ENCODE results near the gene SACS. TPM values are rescaled to one million over a fixed set of nuclear protein-coding genes. Genes with fewer than 3 reads are reported as not detected.

The SACS gene
- total RNA-seq: 7.5 TPM
- long read RNA-seq, partial matches to known transcripts: 1 of 2 reads
- long read RNA-seq, other reads (novel, unspliced or antisense): 0 of 2 reads

GRCh38 chr13:23433171-23434153, at the start of gene SACS:
TSS of gene SACS (minus strand) at chr13:23433702. CDS start at chr13:23411239, 22,463 bp downstream.
- DNase-seq (ENCODE audit: missing footprints) (no peak), ATAC-seq (peak; percentile 75)
- intact Hi-C loops (cut with DNase I): no loop called here

DNA sequence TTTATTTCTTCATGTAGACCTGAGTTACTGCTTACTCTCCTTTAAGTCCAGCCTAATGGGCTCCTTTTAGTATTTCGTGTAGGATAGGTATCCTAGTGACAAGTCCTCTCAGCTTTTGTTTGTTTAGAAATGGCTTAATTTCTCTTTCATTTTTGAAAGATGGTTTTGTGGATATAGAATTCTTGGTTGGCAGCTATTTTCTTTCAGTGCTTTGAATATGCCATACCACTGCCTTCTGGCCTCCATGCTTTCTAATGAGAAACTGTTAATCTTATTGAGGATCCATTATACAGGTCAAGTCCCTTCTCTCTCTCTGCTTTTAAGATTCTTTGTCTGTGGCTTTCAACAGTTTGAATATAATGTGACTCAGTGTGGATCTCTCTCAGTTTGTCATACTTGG, 46.8 kb upstream of the SACS start:
- no peak for ATAC-seq
- intact Hi-C loops (cut with DNase I): no loop called here
- DNase-seq (ENCODE audit: missing footprints): no peak

- ATAC-seq (no peak), DNase-seq (ENCODE audit: missing footprints) (no peak)
- intact Hi-C loops (cut with DNase I): no loop called here
Measured at GRCh38 chr13:23477101-23477500, 43.6 kb upstream of the SACS start.

GRCh38 chr13:23473221-23473620, 39.7 kb upstream of the SACS start:
- ATAC-seq (no peak), DNase-seq (ENCODE audit: missing footprints) (no peak)
- intact Hi-C loops (cut with DNase I): no loop called here

DNA sequence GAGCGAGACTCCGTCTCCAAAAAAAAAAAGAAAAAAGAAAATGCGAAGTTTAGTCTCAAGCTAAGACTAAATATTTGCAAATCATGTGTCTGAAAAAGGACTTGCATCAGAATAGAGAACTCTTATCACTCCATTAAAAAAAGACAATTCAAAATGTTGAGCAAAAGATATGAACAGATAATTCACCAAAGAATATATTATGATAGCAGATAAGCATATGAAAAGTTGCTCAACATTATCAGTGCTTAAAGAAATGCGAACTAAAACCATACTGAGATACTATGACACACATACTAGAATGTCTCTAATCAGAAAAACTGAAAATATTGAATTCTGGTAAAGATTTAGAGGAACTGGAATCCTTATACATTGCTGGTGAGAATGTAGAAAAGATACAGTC, 38.7 kb upstream of the SACS start:
- DNase-seq (ENCODE audit: missing footprints) (no peak), ATAC-seq (no peak)
- intact Hi-C loops (cut with DNase I): no loop called here

DNA sequence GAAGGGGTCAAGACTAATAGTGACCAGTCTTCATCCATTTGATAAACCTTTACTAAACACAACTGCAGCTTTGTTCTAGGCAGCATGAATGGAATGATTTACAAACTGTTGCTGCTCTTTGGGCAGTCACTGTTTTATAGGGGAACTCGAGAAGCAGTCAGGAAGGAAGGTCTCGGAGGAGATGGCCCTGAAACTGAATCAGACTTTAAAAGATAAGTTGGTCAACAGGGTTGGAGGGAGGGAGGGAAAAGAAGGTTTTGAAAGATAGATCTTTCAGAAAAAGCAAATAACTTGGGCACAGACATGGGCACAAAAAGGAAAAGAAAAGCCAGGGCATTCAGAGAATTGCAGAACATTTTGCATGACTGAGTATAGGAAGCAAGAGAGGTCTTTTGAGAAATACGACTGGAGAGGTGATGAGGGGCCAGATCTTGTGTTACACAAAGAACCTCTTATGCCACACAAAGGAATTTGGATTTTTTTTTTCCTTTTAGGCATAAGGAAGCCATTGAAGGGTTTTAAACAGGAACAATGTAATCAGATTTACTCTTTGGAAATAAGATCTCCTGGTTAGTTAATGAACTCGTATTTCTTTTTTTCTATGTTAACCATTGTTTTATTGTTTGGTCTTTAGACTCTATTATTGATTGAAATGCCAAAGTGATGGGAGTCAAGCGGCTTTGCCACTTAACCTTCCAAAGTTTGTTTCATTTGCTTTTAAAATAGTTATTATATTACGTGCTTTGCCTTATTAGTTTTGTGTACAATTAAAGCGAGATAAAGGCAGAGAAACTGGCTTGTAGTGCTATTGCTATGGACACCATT, 37.5 kb upstream of the SACS start:
- DNase-seq (ENCODE audit: missing footprints): no peak
- intact Hi-C loops (cut with DNase I): no loop called here
- ATAC-seq: no peak

GRCh38 chr13:23469951-23470421, 36.5 kb upstream of the SACS start:
- ATAC-seq: no peak
- DNase-seq (ENCODE audit: missing footprints): no peak
- intact Hi-C loops (cut with DNase I): loop anchor here (5.0 kb wide), 2 partner anchors 47 to 237 kb away; no protein-coding TSS in a partner anchor

GRCh38 chr13:23468811-23469210, 35.3 kb upstream of the SACS start:
- DNase-seq (ENCODE audit: missing footprints) (no peak), ATAC-seq (no peak)
- intact Hi-C loops (cut with DNase I): loop anchor here (5.0 kb wide), 2 partner anchors 48 to 238 kb away; no protein-coding TSS in a partner anchor

- ATAC-seq: no peak
- intact Hi-C loops (cut with DNase I): loop anchor here (2.0 to 5.0 kb wide), 4 partner anchors 49 to 239 kb away; partner anchors contain the start of gene TNFRSF19
Measured at GRCh38 chr13:23467932-23468278, 34.4 kb upstream of the SACS start.

DNA sequence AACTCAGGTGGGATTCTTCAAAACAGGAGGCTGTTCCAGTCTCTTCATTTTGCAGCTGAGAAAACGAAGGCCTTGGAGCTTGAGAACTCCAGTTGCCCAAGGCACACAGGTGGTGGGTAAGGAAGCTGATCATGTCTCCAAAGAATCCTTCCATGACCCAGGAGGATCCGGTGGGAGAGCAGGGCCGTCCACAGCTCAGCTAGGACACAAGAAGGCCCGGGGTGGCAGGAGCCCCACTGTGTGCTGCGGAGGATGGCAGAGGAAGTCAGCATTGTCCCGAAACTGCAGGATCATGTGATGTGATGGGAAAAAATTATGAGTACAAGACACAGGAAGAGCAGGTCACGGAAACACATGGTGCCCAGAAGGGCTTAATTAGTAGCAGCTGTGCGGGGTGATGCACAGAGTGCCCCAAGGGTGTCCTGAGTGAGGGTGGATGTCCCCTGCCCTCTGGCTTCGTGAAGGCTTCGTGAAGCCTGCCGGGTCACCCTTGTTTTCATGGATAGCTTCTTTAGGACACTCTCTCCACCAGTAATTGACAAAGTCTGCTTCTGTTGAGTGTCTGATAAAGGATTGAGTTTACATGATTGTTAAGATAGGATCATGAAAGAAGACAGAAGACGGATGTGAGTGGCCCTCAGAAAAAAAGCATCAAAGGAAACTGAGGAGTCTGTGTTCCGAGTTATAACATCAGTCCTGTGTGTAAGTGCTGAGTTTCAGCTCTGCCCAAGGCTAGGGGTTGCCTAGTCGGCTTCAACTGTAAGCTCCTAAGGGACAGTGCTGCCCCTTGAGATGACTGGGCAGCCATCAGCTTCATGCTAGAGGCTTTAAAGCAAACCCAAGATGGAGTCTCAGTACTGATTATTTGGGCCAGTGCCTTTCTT, 33.8 kb upstream of the SACS start:
- DNase-seq (ENCODE audit: missing footprints) (no peak), ATAC-seq (no peak)
- intact Hi-C loops (cut with DNase I): loop anchor here (2.0 to 5.0 kb wide), 4 partner anchors 50 to 240 kb away; partner anchors contain the start of gene TNFRSF19

More at GRCh38 chr13:23467932-23468278, 34.4 kb upstream of the SACS start:
- DNase-seq (ENCODE audit: missing footprints): no peak

GRCh38 chr13:23466144-23467002, 32.9 kb upstream of the SACS start:
- intact Hi-C loops (cut with DNase I): loop anchor here (1.0 to 5.0 kb wide), 5 partner anchors 51 to 405 kb away; partner anchors contain the start of gene TNFRSF19

GRCh38 chr13:23463661-23464060, 30.2 kb upstream of the SACS start:
- intact Hi-C loops (cut with DNase I): no loop called here
- no peak for DNase-seq (ENCODE audit: missing footprints)
- ATAC-seq: no peak

More at GRCh38 chr13:23466144-23467002, 32.9 kb upstream of the SACS start:
- DNase-seq (ENCODE audit: missing footprints) (peak; percentile 88), ATAC-seq (peak; percentile 95)

- ATAC-seq (no peak), DNase-seq (ENCODE audit: missing footprints) (no peak)
- intact Hi-C loops (cut with DNase I): no loop called here
Measured at GRCh38 chr13:23462815-23463559, 29.5 kb upstream of the SACS start.

- DNase-seq (ENCODE audit: missing footprints) (no peak), ATAC-seq (no peak)
- intact Hi-C loops (cut with DNase I): no loop called here
Measured at GRCh38 chr13:23461544-23461943, 28.0 kb upstream of the SACS start.

GRCh38 chr13:23460921-23461320, 27.4 kb upstream of the SACS start:
- no peak for ATAC-seq
- intact Hi-C loops (cut with DNase I): no loop called here

GRCh38 chr13:23460309-23460708, 26.8 kb upstream of the SACS start:
- DNase-seq (ENCODE audit: missing footprints) (no peak), ATAC-seq (no peak)
- intact Hi-C loops (cut with DNase I): no loop called here

More at GRCh38 chr13:23460921-23461320, 27.4 kb upstream of the SACS start:
- DNase-seq (ENCODE audit: missing footprints): no peak
